HG03432 (cell line): Measurements from ENCODE around the gene ISYNA1.

Source experiments
- ATAC-seq: cut with Tn5 transposase; IDR thresholded peaks from one replicate; pipeline ENCODE4 v1.9.1; 2021; ENCODE audit warnings: mild to moderate bottlenecking, moderate library complexity; ENCODE audit not compliant: unreplicated experiment

ISYNA1 gene

GRCh38 chr19:18433015-18433691, 4.8 kb downstream of the ISYNA1 start:
- no peak for ATAC-seq

- no peak for ATAC-seq
Measured at GRCh38 chr19:18432275-18433014, 5.5 kb downstream of the ISYNA1 start.

- no peak for ATAC-seq
Measured at GRCh38 chr19:18431351-18432197, 6.4 kb downstream of the ISYNA1 start.

GRCh38 chr19:18430417-18431144, 7.4 kb downstream of the ISYNA1 start:
- no peak for ATAC-seq

GRCh38 chr19:18429717-18430416, 8.1 kb downstream of the ISYNA1 start:
- ATAC-seq, result no peak

GRCh38 chr19:18428787-18429674, 8.9 kb downstream of the ISYNA1 start:
- peak; percentile 71 for ATAC-seq

- ATAC-seq, result no peak
Measured at GRCh38 chr19:18428173-18428786, 9.7 kb downstream of the ISYNA1 start.

- no peak for ATAC-seq
Measured at GRCh38 chr19:18427743-18428113, 10.2 kb downstream of the ISYNA1 start.

- ATAC-seq, result no peak
Measured at GRCh38 chr19:18427080-18427742, 10.7 kb downstream of the ISYNA1 start.

GRCh38 chr19:18426416-18426767, 11.5 kb downstream of the ISYNA1 start:
- ATAC-seq, result no peak

GRCh38 chr19:18425515-18426415, 12.2 kb downstream of the ISYNA1 start:
- ATAC-seq, result no peak

- no peak for ATAC-seq
Measured at GRCh38 chr19:18424890-18425514, 12.9 kb downstream of the ISYNA1 start.

- no peak for ATAC-seq
Measured at GRCh38 chr19:18424122-18424889, 13.6 kb downstream of the ISYNA1 start.

GRCh38 chr19:18423258-18424020, 14.5 kb downstream of the ISYNA1 start:
- ATAC-seq, result no peak

- no peak for ATAC-seq
Measured at GRCh38 chr19:18422530-18423191, 15.3 kb downstream of the ISYNA1 start.
